Panc1 (cell line): Measurements from ENCODE around the gene RNF145.

Source experiments
- TF ChIP-seq, protein P1 (sequence below), 2 experiments: IDR thresholded peaks; 2 replicates each; pipeline ENCODE4 v1.6.1; 2011 to 2012; ENCODE audit warnings: low read depth in 2 of 2, control low read depth in 1 of 2, low read length in 1 of 2, mild to moderate bottlenecking in 1 of 2, moderate library complexity in 1 of 2; ENCODE audit not compliant: insufficient read depth in 1 of 2
- TF ChIP-seq, protein P2 (sequence below): fragments of 450-650 bp; IDR thresholded peaks from 2 replicates; pipeline ENCODE4 v1.5.1; 2017; ENCODE audit warnings: mild to moderate bottlenecking

DNA sequence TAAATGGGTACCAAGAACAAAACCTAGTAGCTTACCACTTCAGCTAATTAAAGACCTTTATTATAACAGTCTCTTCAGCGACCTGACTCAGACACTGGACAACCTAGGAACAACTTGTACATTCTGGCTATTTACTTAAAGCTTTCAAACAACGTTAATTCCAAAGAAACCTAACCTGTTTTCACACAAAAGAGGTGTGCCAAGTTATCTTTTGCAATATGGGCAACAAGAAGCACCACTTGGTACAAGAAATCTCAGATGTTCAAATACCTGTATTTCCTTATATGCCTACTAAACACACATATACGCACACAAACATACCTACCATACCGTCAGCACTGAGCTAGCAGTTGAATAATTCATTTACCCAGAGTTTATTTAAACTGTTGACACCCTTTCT is 23.0 kb downstream of the RNF145 start:
- TF ChIP-seq, protein P1, sequence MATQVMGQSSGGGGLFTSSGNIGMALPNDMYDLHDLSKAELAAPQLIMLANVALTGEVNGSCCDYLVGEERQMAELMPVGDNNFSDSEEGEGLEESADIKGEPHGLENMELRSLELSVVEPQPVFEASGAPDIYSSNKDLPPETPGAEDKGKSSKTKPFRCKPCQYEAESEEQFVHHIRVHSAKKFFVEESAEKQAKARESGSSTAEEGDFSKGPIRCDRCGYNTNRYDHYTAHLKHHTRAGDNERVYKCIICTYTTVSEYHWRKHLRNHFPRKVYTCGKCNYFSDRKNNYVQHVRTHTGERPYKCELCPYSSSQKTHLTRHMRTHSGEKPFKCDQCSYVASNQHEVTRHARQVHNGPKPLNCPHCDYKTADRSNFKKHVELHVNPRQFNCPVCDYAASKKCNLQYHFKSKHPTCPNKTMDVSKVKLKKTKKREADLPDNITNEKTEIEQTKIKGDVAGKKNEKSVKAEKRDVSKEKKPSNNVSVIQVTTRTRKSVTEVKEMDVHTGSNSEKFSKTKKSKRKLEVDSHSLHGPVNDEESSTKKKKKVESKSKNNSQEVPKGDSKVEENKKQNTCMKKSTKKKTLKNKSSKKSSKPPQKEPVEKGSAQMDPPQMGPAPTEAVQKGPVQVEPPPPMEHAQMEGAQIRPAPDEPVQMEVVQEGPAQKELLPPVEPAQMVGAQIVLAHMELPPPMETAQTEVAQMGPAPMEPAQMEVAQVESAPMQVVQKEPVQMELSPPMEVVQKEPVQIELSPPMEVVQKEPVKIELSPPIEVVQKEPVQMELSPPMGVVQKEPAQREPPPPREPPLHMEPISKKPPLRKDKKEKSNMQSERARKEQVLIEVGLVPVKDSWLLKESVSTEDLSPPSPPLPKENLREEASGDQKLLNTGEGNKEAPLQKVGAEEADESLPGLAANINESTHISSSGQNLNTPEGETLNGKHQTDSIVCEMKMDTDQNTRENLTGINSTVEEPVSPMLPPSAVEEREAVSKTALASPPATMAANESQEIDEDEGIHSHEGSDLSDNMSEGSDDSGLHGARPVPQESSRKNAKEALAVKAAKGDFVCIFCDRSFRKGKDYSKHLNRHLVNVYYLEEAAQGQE (IDR thresholded peaks at IDR 0.05; ENCODE audit: insufficient read depth in 1 of 2, low read depth in 2 of 2, low read length in 1 of 2), result no peak
- TF ChIP-seq, protein P2, sequence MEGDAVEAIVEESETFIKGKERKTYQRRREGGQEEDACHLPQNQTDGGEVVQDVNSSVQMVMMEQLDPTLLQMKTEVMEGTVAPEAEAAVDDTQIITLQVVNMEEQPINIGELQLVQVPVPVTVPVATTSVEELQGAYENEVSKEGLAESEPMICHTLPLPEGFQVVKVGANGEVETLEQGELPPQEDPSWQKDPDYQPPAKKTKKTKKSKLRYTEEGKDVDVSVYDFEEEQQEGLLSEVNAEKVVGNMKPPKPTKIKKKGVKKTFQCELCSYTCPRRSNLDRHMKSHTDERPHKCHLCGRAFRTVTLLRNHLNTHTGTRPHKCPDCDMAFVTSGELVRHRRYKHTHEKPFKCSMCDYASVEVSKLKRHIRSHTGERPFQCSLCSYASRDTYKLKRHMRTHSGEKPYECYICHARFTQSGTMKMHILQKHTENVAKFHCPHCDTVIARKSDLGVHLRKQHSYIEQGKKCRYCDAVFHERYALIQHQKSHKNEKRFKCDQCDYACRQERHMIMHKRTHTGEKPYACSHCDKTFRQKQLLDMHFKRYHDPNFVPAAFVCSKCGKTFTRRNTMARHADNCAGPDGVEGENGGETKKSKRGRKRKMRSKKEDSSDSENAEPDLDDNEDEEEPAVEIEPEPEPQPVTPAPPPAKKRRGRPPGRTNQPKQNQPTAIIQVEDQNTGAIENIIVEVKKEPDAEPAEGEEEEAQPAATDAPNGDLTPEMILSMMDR, result no peak
